Hepatocyte (in vitro differentiated cells): ENCODE measurements around the gene SHROOM1.

Experiments
- EZH2 ChIP-seq: fragments of 200-600 bp; sonication (generic); IDR thresholded peaks from 2 replicates; pipeline ENCODE4 v1.6.1; 2016; ENCODE audit warnings: antibody characterized with exemption, mild to moderate bottlenecking, borderline replicate concordance
- EZH2phosphoT487 ChIP-seq: fragments of 200-600 bp; sonication (generic); IDR thresholded peaks from one replicate; pipeline ENCODE4 v1.6.1; 2018; ENCODE audit warnings: antibody characterized with exemption, mild to moderate bottlenecking, low read depth, moderate library complexity; ENCODE audit not compliant: unreplicated experiment, severe bottlenecking
- TF ChIP-seq, protein P1 (sequence below): fragments of 200-600 bp; sonication (generic); IDR thresholded peaks from 2 replicates; pipeline ENCODE4 v1.5.1; 2016; ENCODE audit warnings: antibody characterized with exemption, mild to moderate bottlenecking; ENCODE audit not compliant: poor library complexity

- TF ChIP-seq, protein P1, sequence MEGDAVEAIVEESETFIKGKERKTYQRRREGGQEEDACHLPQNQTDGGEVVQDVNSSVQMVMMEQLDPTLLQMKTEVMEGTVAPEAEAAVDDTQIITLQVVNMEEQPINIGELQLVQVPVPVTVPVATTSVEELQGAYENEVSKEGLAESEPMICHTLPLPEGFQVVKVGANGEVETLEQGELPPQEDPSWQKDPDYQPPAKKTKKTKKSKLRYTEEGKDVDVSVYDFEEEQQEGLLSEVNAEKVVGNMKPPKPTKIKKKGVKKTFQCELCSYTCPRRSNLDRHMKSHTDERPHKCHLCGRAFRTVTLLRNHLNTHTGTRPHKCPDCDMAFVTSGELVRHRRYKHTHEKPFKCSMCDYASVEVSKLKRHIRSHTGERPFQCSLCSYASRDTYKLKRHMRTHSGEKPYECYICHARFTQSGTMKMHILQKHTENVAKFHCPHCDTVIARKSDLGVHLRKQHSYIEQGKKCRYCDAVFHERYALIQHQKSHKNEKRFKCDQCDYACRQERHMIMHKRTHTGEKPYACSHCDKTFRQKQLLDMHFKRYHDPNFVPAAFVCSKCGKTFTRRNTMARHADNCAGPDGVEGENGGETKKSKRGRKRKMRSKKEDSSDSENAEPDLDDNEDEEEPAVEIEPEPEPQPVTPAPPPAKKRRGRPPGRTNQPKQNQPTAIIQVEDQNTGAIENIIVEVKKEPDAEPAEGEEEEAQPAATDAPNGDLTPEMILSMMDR = no peak
- TF ChIP-seq EZH2 (no peak), EZH2phosphoT487 (no peak)
These were observed 54.1 kb downstream of the SHROOM1 start for GRCh38 chr5:132776131-132776937.
